Panc1 (cell line): ENCODE results near the gene DNAL1. TPM values are rescaled to one million over a fixed set of nuclear protein-coding genes. Genes with fewer than 3 reads are reported as not detected.

ENCODE experiments used
- ATAC-seq: fragments of 200-7000 bp; cut with Tn5 transposase; 2 replicates; pipeline ENCODE4 v1.9.1; 2020; ENCODE audit warnings: mild to moderate bottlenecking, moderate library complexity
- BruUV-seq: library from RNA; stranded (reverse); fragments of 400-500 nt; replicated peaks from 2 replicates; lab custom pipeline; 2021; lab: Mats Ljungman, UMichigan
- CTCF ChIA-PET: fragments of 300-600 bp; sonication (Branson Sonifier 250); formaldehyde crosslinking; loops from one replicate; lab custom pipeline; 2022; ENCODE audit warnings: antibody characterized with exemption; lab: Charles Lee
- POLR2A ChIA-PET: fragments of 300-600 bp; sonication (Branson Sonifier 250); formaldehyde crosslinking; loops from one replicate; lab custom pipeline; 2022; ENCODE audit warnings: antibody characterized with exemption; lab: Charles Lee
- DNase-seq: peaks from one replicate; pipeline ENCODE4 v3.0.0-alpha.2; 2010; ENCODE audit warnings: low read depth, low spot score
- H3K27ac ChIP-seq: 2 replicates; pipeline ENCODE4 v1.5.1; 2011; ENCODE audit warnings: mild to moderate bottlenecking, low read length, inconsistent platforms
- H3K27me3 ChIP-seq: fragments of 200-500 bp; sonication (Bioruptor generic); 2 replicates; pipeline ENCODE4 v1.6.0; 2014; ENCODE audit warnings: low read length, inconsistent platforms; ENCODE audit not compliant: control insufficient read depth, insufficient read depth
- H3K36me3 ChIP-seq: fragments of 200-500 bp; sonication (Bioruptor generic); 2 replicates; pipeline ENCODE4 v1.5.1; 2014; ENCODE audit warnings: inconsistent platforms, mild to moderate bottlenecking, low read length, moderate library complexity; ENCODE audit not compliant: control insufficient read depth, insufficient read depth
- H3K4me1 ChIP-seq: 2 replicates; pipeline ENCODE4 v1.5.1; 2011; ENCODE audit warnings: inconsistent platforms, mild to moderate bottlenecking, low read length, moderate library complexity; ENCODE audit not compliant: control insufficient read depth, insufficient read depth
- H3K4me3 ChIP-seq, 2 experiments: 2 replicates each; pipeline ENCODE4 v1.5.1; 2011 to 2012; ENCODE audit warnings: low read depth in 2 of 2, low read length in 2 of 2, mild to moderate bottlenecking in 2 of 2, inconsistent platforms in 1 of 2, moderate library complexity in 1 of 2
- H3K9me3 ChIP-seq: fragments of 200-500 bp; sonication (Bioruptor generic); 2 replicates; pipeline ENCODE4 v1.5.1; 2014; ENCODE audit warnings: low read depth, mild to moderate bottlenecking, inconsistent platforms, low read length, moderate library complexity; ENCODE audit not compliant: control insufficient read depth, insufficient read depth
- CTCF ChIP-seq: fragments of 450-650 bp; IDR thresholded peaks from 2 replicates; pipeline ENCODE4 v1.5.1; 2017; ENCODE audit warnings: mild to moderate bottlenecking
- POLR2AphosphoS5 ChIP-seq: IDR thresholded peaks from 2 replicates; pipeline ENCODE4 v1.6.1; 2012; ENCODE audit warnings: mild to moderate bottlenecking, low read depth, low read length, moderate library complexity
- REST ChIP-seq, 2 experiments: IDR thresholded peaks; 2 replicates each; pipeline ENCODE4 v1.6.1; 2011 to 2012; ENCODE audit warnings: low read depth in 2 of 2, control low read depth in 1 of 2, low read length in 1 of 2, mild to moderate bottlenecking in 1 of 2, moderate library complexity in 1 of 2; ENCODE audit not compliant: insufficient read depth in 1 of 2
- SIN3A ChIP-seq: IDR thresholded peaks from 2 replicates; pipeline ENCODE4 v1.6.1; 2012; ENCODE audit warnings: low read depth, mild to moderate bottlenecking, low read length, moderate library complexity, borderline replicate concordance; ENCODE audit not compliant: insufficient read depth
- TCF7L2 ChIP-seq: IDR thresholded peaks from 2 replicates; pipeline ENCODE4 v1.6.1; 2011; ENCODE audit warnings: mild to moderate bottlenecking, low read depth, low read length, inconsistent platforms
- in situ Hi-C: cut with HindIII; loops from 2 replicates; pipeline ENCODE4 v1.10.0; 2016; ENCODE audit warnings: low sequenced_read_pairs, low pct_unique_long_range_greater_than_20kb
- intact Hi-C: fragments of 100-400 bp; cut with micrococcal nuclease; formaldehyde crosslinking; loops from one replicate; pipeline ENCODE4 v1.10.0; 2022; ENCODE audit not compliant: unreplicated experiment
- total RNA-seq: library from RNA; stranded (reverse); gene quantifications from one replicate; pipeline ENCODE4 v1.2.1, GENCODE V29; 2021; ENCODE audit not compliant: unreplicated experiment

Gene DNAL1
- total RNA-seq, 1 experiment from 2014 or later, result 15.2 TPM

- ATAC-seq (no peak), DNase-seq (no peak)
- ChIA-PET POLR2A (interaction anchor here (0.6 kb wide), 1 partner anchor 23 kb away, joined by 3 read pairs; no protein-coding TSS in a partner anchor), CTCF (no interaction called here)
- Histone ChIP-seq H3K9me3 (no peaks in the 10 kb centered on the region), H3K4me1 (peaks cover 85% of the 10 kb centered on the region), H3K27ac (peak overlapping the region; percentile 82), H3K36me3 (no peaks in the 10 kb centered on the region), H3K27me3 (no peaks in the 10 kb centered on the region), H3K4me3 (no peak overlapping the region)
- no TSS peak for BruUV-seq
- in situ Hi-C loops (no loop called here), intact Hi-C loops (no loop called here)
- TF ChIP-seq TCF7L2 (no peak), SIN3A (no peak), POLR2AphosphoS5 (0 out of 2 replicates have a peak, but pooled peaks have one; percentile 18)
Measured at GRCh38 chr14:73742520-73743238, 97.9 kb downstream of the DNAL1 start.

- ChIA-PET CTCF (interaction anchor here (0.6 kb wide), 1 partner anchor 1680 kb away, joined by 3 read pairs; no protein-coding TSS in a partner anchor), POLR2A (interaction anchor here (0.6 kb wide), 1 partner anchor 43 kb away, joined by 5 read pairs; no protein-coding TSS in a partner anchor)
- ATAC-seq (no peak), DNase-seq (no peak)
- Histone ChIP-seq H3K4me1 (peaks cover 91% of the 10 kb centered on the region), H3K36me3 (no peaks in the 10 kb centered on the region), H3K9me3 (no peaks in the 10 kb centered on the region), H3K27ac (peak overlapping the region; percentile 82), H3K4me3 (no peak overlapping the region), H3K27me3 (no peaks in the 10 kb centered on the region)
- no peak for TF ChIP-seq POLR2AphosphoS5
- TF ChIP-seq REST (IDR thresholded peaks at IDR 0.05; ENCODE audit: insufficient read depth in 1 of 2, low read depth in 2 of 2, low read length in 1 of 2), result no peak
- no peak for TF ChIP-seq SIN3A
- no peak for TF ChIP-seq CTCF
- no peak for TF ChIP-seq TCF7L2
- BruUV-seq, result no TSS peak
- intact Hi-C loops (no loop called here), in situ Hi-C loops (no loop called here)
Measured at GRCh38 chr14:73743431-73743931, 98.7 kb downstream of the DNAL1 start.
